ENCODE data around the gene PGF. TPM values are rescaled to one million over a fixed set of nuclear protein-coding genes. Genes with fewer than 3 reads are reported as not detected.

The PGF gene
- total RNA-seq, 1 experiment from 2014 or later: 6.4 TPM

DNA sequence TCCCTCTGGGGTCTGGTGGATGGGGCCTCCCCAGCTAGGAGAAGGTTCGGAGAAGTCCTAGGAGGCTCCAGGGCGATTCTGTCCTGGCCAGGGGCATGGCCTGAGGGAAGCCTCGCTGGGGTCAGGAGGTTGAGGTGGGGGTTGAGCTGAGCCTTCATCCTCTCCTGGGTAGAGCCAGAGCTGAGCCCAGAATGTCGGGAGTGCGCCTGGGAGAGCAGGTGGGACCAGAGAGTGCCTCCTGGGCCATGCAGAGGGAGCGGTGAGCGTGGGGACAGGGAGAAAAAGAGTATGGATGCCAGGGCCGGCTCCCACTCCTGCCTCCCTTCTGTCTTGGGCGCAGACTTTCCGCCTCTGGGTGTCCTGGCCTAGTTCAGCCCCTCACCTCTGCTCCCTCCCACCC lies 45.5 kb downstream of the PGF start:
- H3K9me3 ChIP-seq (ENCODE audit: control insufficient read depth in 1 of 2, insufficient read depth in 1 of 2, low read depth in 1 of 2, low read length in 2 of 2): no peaks in the 10 kb centered on the region
- no peak overlapping the region for H3K4me2 ChIP-seq (ENCODE audit: low read length)
- no peak for DNase-seq (ENCODE audit: low read depth, low spot score)
- H3K27ac ChIP-seq (ENCODE audit: low read depth, low read length): no peak overlapping the region
- no peaks in the 10 kb centered on the region for H3K9me2 ChIP-seq (ENCODE audit: insufficient read depth)
- ChIA-PET RAD21 (ENCODE audit: low non-redundant PET in 1 of 2, low total read pairs in 2 of 2, uncharacterized antibody in 2 of 2, unreplicated experiment in 2 of 2) (no interaction called here), POLR2A (no interaction called here), CTCF (no interaction called here)
- peaks cover 12 to 24% of the 10 kb centered on the region in 2 experiments; a peak in 3 of 4 replicates for H3K4me1 ChIP-seq (ENCODE audit: control insufficient read depth in 1 of 2, insufficient read depth in 2 of 2, low read length in 2 of 2)
- BruUV-seq (replicated peaks): no TSS peak
- no peak overlapping the region for H3K4me3 ChIP-seq (replicated peaks in 1 of 2; ENCODE audit: low read depth in 1 of 2, low read length in 2 of 2)
- intact Hi-C loops (cut with micrococcal nuclease): no loop called here
- no peak overlapping the region for H3K9ac ChIP-seq (ENCODE audit: low read length)
- no peaks in the 10 kb centered on the region for H3K27me3 ChIP-seq (ENCODE audit: insufficient read depth, low read length)
- no peak for ATAC-seq
- TF ChIP-seq TCF7L2 (IDR thresholded peaks at IDR 0.05; ENCODE audit: borderline replicate concordance, extremely low read depth, insufficient read depth, insufficient read length) (no peak), POLR2AphosphoS5 (IDR thresholded peaks at IDR 0.05; ENCODE audit: low read depth, low read length) (no peak), ZFX (IDR thresholded peaks at IDR 0.05) (no peak), YY1 (IDR thresholded peaks at IDR 0.05; ENCODE audit: extremely low read depth, insufficient replicate concordance, low read depth, low read length) (no peak), RAD21 (IDR thresholded peaks at IDR 0.05; ENCODE audit: low read depth) (no peak), CEBPB (IDR thresholded peaks at IDR 0.05; ENCODE audit: low read depth) (no peak), EZH2 (IDR thresholded peaks at IDR 0.05) (no peak), FOSL1 (IDR thresholded peaks at IDR 0.05; ENCODE audit: low read depth) (no peak)
- TF ChIP-seq, protein P1, sequence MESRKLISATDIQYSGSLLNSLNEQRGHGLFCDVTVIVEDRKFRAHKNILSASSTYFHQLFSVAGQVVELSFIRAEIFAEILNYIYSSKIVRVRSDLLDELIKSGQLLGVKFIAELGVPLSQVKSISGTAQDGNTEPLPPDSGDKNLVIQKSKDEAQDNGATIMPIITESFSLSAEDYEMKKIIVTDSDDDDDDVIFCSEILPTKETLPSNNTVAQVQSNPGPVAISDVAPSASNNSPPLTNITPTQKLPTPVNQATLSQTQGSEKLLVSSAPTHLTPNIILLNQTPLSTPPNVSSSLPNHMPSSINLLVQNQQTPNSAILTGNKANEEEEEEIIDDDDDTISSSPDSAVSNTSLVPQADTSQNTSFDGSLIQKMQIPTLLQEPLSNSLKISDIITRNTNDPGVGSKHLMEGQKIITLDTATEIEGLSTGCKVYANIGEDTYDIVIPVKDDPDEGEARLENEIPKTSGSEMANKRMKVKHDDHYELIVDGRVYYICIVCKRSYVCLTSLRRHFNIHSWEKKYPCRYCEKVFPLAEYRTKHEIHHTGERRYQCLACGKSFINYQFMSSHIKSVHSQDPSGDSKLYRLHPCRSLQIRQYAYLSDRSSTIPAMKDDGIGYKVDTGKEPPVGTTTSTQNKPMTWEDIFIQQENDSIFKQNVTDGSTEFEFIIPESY (IDR thresholded peaks at IDR 0.05; ENCODE audit: extremely low read depth, insufficient replicate concordance, low read length): no peak
- H4K20me1 ChIP-seq (ENCODE audit: insufficient read depth): no peaks in the 10 kb centered on the region
- no peaks in the 10 kb centered on the region for H3K79me2 ChIP-seq (ENCODE audit: insufficient read depth, low read length)
- H3K36me3 ChIP-seq (ENCODE audit: control insufficient read depth in 1 of 2, insufficient read depth in 2 of 2, low read length in 2 of 2): no peaks in the 10 kb centered on the region; a peak in 2 of 4 replicates
- no peak overlapping the region for H2AFZ ChIP-seq (ENCODE audit: low read depth, low read length, poor library complexity, severe bottlenecking)
